Erythroblast (primary cell): ENCODE results near the gene MED25.

Experiments
- GATA1 ChIP-seq: IDR thresholded peaks from 2 replicates; pipeline ENCODE4 v1.6.1; 2011; ENCODE audit warnings: low read depth, mild to moderate bottlenecking, control low read depth, low read length, moderate library complexity
- POLR2A ChIP-seq: IDR thresholded peaks from 2 replicates; pipeline ENCODE4 v1.6.1; 2011; ENCODE audit warnings: mild to moderate bottlenecking, low read length

DNA sequence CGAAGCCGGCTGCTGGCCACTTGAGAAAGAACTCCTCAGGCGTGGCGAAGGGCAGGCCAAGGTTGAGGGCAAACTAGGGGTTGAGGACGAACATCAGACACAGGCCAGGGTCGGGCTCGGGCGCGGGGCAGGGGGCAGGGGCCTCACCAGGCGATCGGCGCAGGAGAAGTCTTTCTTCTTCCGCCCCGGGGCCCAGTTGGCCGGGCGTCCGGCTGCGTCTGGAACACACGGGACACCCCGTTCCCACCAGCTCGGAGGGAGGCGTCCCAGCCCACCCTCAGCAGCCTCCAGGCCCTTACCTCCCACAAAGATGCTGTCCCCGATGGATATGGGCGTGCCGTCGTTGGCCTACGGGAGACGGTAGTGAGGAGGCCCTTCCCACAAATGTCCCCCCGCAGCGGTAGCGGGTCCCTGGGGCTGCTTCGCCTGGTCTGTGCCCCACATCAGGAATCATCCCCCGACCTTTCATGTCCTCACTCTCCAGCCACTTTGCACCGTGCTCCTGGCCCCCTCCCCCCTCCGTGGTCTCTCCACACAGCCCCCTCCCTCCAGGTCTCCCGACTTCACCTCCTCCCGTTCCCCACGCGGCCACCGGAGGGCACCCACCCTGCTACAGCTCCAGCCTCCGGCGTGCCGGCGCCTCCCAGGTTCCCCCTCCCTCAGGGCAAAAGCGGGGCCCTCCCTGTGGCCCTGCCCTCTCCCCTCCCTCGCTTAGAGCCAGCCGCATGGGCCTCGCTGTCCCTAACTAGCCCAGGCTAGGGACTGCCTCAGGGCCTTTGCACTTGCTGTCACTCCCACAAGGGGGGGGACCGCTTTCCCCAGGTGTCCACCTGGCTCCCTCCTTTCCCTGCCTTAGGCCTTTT lies 44.5 kb downstream of the MED25 start:
- TF ChIP-seq POLR2A (no peak), GATA1 (no peak)
